OCI-LY3 (cell line): ENCODE data around the gene CHD8.
"Not testable (repeated sequence)": the region's sequence is repeated elsewhere in the genome, so short reads cannot be mapped to it uniquely, and the experiment has no call there.

Source experiments
- H2AFZ ChIP-seq: fragments of 200-600, 300-600 bp; shearing (Covaris generic); 2 replicates; pipeline ENCODE4 v1.6.0; 2014; ENCODE audit warnings: antibody characterized with exemption, low read depth, low read length
- H3K27ac ChIP-seq: fragments of 200-600, 300-600 bp; sonication (generic); 2 replicates; pipeline ENCODE4 v1.5.1; 2014; ENCODE audit warnings: mild to moderate bottlenecking, low read length, moderate library complexity, mixed read lengths
- H3K27me3 ChIP-seq: fragments of 200-600, 300-600 bp; sonication (generic); 2 replicates; pipeline ENCODE4 v1.6.1; 2014; ENCODE audit warnings: low read depth, low read length, mixed read lengths
- H3K36me3 ChIP-seq: fragments of 200-600, 300-600 bp; sonication (generic); replicated peaks from 2 replicates; pipeline ENCODE3; 2014; ENCODE audit warnings: low read depth, low read length, mixed read lengths
- H3K4me1 ChIP-seq: fragments of 300-600, 200-600 bp; sonication (generic); 2 replicates; pipeline ENCODE4 v1.6.1; 2014; ENCODE audit warnings: low read length, mixed read lengths
- H3K4me2 ChIP-seq: fragments of 200-600, 300-600 bp; sonication (generic); 2 replicates; pipeline ENCODE4 v1.6.1; 2014; ENCODE audit warnings: low read length, mixed read lengths
- H3K4me3 ChIP-seq: fragments of 300-600, 200-600 bp; sonication (generic); 2 replicates; pipeline ENCODE4 v1.5.1; 2014; ENCODE audit warnings: antibody characterized with exemption, mild to moderate bottlenecking, low read length, moderate library complexity
- H3K79me2 ChIP-seq: fragments of 300-600, 200-600 bp; shearing (Covaris generic); 2 replicates; pipeline ENCODE4 v1.6.1; 2014; ENCODE audit warnings: mild to moderate bottlenecking, low read length, mixed read lengths
- H3K9ac ChIP-seq: fragments of 300-600, 200-600 bp; shearing (Covaris generic); 2 replicates; pipeline ENCODE4 v1.6.0; 2014; ENCODE audit warnings: mild to moderate bottlenecking, low read length, moderate library complexity
- H3K9me3 ChIP-seq: fragments of 200-600, 300-600 bp; shearing (Covaris generic); 2 replicates; pipeline ENCODE4 v1.6.1; 2014; ENCODE audit warnings: low read length, mixed read lengths; ENCODE audit not compliant: insufficient read depth
- H4K20me1 ChIP-seq: fragments of 200-600, 300-600 bp; sonication (generic); 2 replicates; pipeline ENCODE4 v1.6.1; 2016; ENCODE audit warnings: low read length, mixed read lengths; ENCODE audit not compliant: insufficient read depth
- CTCF ChIP-seq: fragments of 200-600, 300-600 bp; sonication (generic); IDR thresholded peaks from 2 replicates; pipeline ENCODE4 v1.5.1; 2014; ENCODE audit warnings: antibody characterized with exemption, low read length, low read depth
- EZH2phosphoT487 ChIP-seq: fragments of 200-600 bp; shearing (Covaris generic); IDR thresholded peaks from 2 replicates; pipeline ENCODE4 v1.6.1; 2018; ENCODE audit warnings: antibody characterized with exemption, mixed run types, low read depth

The CHD8 gene

GRCh38 chr14:21467616-21468015 is 11.7 kb upstream of the CHD8 start:
- Histone ChIP-seq H3K9me3 (no peaks in the 10 kb centered on the region), H3K27me3 (no peaks in the 10 kb centered on the region), H3K4me3 (no peak overlapping the region), H3K4me2 (no peak overlapping the region), H3K27ac (no peak overlapping the region), H2AFZ (no peak overlapping the region), H3K4me1 (no peaks in the 10 kb centered on the region), H3K36me3 (no peaks in the 10 kb centered on the region), H3K79me2 (no peaks in the 10 kb centered on the region), H4K20me1 (no peaks in the 10 kb centered on the region), H3K9ac (no peak overlapping the region)
- no peak for TF ChIP-seq EZH2phosphoT487
- TF ChIP-seq CTCF, result no peak

DNA sequence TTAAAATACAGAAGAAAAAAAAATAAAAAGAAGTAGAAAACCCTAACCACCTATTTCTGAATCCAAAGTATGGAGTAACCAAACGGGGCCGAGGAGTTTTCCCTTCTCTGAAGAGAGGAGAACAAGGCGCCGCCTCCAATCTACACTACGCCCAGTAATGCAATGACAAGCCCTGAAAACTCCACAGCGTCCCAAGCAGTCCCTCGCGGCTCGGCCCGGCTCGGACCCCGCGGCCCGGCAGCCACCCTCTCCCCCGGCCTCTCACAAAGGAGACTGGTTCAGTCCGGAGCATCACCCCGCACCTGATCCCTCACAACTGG is 371 bp downstream of the CHD8 start:
- H3K27ac ChIP-seq, result peak overlapping the region; percentile 68
- peak overlapping the region; percentile 89 for H3K4me2 ChIP-seq
- TF ChIP-seq CTCF, result no peak
- no peak for TF ChIP-seq EZH2phosphoT487
- H3K9me3 ChIP-seq, result no peaks in the 10 kb centered on the region
- peaks cover 7% of the 10 kb centered on the region for H3K36me3 ChIP-seq
- H3K79me2 ChIP-seq, result peaks cover 53% of the 10 kb centered on the region
- H4K20me1 ChIP-seq, result peaks cover 5% of the 10 kb centered on the region
- H3K4me3 ChIP-seq, result peak overlapping the region; percentile 93
- H3K9ac ChIP-seq, result peak overlapping the region; percentile 89
- H3K27me3 ChIP-seq, result no peaks in the 10 kb centered on the region
- peaks cover 8% of the 10 kb centered on the region; the same call in 1 of the 2 replicates for H3K4me1 ChIP-seq
- 0 out of 2 replicates have a peak overlapping the region, but pooled peaks have one; percentile 56 for H2AFZ ChIP-seq

DNA sequence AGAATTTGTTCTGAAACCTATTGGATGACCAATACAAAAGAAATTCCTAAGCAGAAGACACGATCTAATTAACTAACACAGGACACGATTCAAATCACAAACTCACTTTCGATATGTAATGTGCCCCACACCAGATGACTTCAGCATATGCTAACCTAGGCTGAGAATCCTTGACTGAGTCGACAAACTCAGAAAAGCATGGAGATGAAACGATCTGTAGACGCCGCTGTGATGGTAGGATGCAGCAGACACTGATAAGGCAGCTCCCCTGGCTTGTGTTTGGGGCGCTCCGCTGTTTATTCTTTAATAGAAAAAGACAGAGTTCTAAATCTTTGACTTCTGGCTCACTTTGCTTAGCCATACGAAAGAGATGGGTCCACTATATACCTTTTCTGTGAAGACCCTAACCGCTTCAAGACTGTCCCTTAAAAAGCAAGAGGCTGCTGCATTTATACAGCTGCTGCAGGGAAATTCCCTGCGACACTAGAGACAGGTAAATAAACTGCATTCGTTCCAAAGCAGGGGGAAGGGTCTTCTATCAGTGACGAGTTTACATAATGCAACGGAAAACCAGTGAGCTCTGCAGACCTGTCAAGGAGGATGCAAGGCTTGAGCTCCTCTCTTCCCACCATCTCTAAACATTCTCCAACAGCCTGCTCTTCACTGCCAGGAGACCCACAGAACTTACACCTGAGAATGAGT is 929 bp downstream of the CHD8 start:
- Histone ChIP-seq H4K20me1 (peaks cover 11% of the 10 kb centered on the region), H3K9me3 (no peaks in the 10 kb centered on the region), H3K4me2 (peak overlapping the region; percentile 89), H3K4me3 (peak overlapping the region; percentile 93), H3K79me2 (peaks cover 59% of the 10 kb centered on the region), H3K9ac (peak overlapping the region; percentile 89), H3K27me3 (no peaks in the 10 kb centered on the region), H2AFZ (no peak overlapping the region), H3K27ac (peak overlapping the region; percentile 68; the same call in 1 of the 2 replicates), H3K36me3 (peaks cover 7% of the 10 kb centered on the region), H3K4me1 (peaks cover 11% of the 10 kb centered on the region)
- TF ChIP-seq CTCF (no peak), EZH2phosphoT487 (no peak)

- H2AFZ ChIP-seq, result no peak overlapping the region
- H4K20me1 ChIP-seq, result peaks cover 23% of the 10 kb centered on the region
- TF ChIP-seq CTCF, result no peak
- H3K4me1 ChIP-seq, result peaks cover 17% of the 10 kb centered on the region
- H3K4me2 ChIP-seq, result no peak overlapping the region
- H3K79me2 ChIP-seq, result peaks cover 97% of the 10 kb centered on the region
- H3K9ac ChIP-seq, result no peak overlapping the region
- H3K27me3 ChIP-seq, result no peaks in the 10 kb centered on the region
- no peak overlapping the region for H3K4me3 ChIP-seq
- no peak overlapping the region for H3K27ac ChIP-seq
- peaks cover 14% of the 10 kb centered on the region for H3K36me3 ChIP-seq
- no peaks in the 10 kb centered on the region for H3K9me3 ChIP-seq
These were observed 6.1 kb downstream of the CHD8 start for GRCh38 chr14:21449899-21450216.

- not testable (repeated sequence) for H3K27me3 ChIP-seq, H2AFZ ChIP-seq, H3K9ac ChIP-seq, H3K9me3 ChIP-seq, H3K4me3 ChIP-seq, H3K4me1 ChIP-seq, H3K4me2 ChIP-seq, H3K27ac ChIP-seq
- Histone ChIP-seq H4K20me1 (peaks cover 15% of the 10 kb centered on the region), H3K79me2 (peaks cover 86% of the 10 kb centered on the region), H3K36me3 (peaks cover 12% of the 10 kb centered on the region)
These were observed 13.3 kb downstream of the CHD8 start for GRCh38 chr14:21442657-21443056.
